Stimulated activated CD4-positive, alpha-beta T cell treated with anti-CD3 and anti-CD28 coated beads, Interleukin-15, amount 100 ng/mL, for 1 hour (primary cell): ENCODE data around the gene CHSY1.

Source experiments
- DNase-seq, 2 donors: peaks; one replicate each; pipeline ENCODE4 v3.0.0-alpha.2; 2020; ENCODE audit warnings: low read depth in 1 of 2, low spot score in 1 of 2

Gene CHSY1

GRCh38 chr15:101213147-101213546 lies 38.7 kb downstream of the CHSY1 start:
- no peak for DNase-seq

GRCh38 chr15:101211897-101212296 lies 40.0 kb downstream of the CHSY1 start:
- no peak for DNase-seq

GRCh38 chr15:101210466-101210865 lies 41.4 kb downstream of the CHSY1 start:
- no peak for DNase-seq

- no peak for DNase-seq
Observed at GRCh38 chr15:101210058-101210457, 41.8 kb downstream of the CHSY1 start.

GRCh38 chr15:101209285-101209845 lies 42.5 kb downstream of the CHSY1 start:
- no peak for DNase-seq

- no peak for DNase-seq
Observed at GRCh38 chr15:101207867-101208288, 44.0 kb downstream of the CHSY1 start.

GRCh38 chr15:101206176-101206591 lies 45.7 kb downstream of the CHSY1 start:
- DNase-seq: peak; percentile 29 to 66

GRCh38 chr15:101204739-101205535 lies 46.9 kb downstream of the CHSY1 start:
- DNase-seq: no peak

- no peak for DNase-seq
Observed at GRCh38 chr15:101203607-101204189, 48.1 kb downstream of the CHSY1 start.

GRCh38 chr15:101203029-101203573 lies 48.7 kb downstream of the CHSY1 start:
- no peak for DNase-seq

GRCh38 chr15:101201411-101202174 lies 50.3 kb downstream of the CHSY1 start:
- DNase-seq: no peak

- no peak for DNase-seq
Observed at GRCh38 chr15:101200181-101200580, 51.7 kb downstream of the CHSY1 start.

- DNase-seq: no peak
Observed at GRCh38 chr15:101198800-101199199, 53.0 kb downstream of the CHSY1 start.

GRCh38 chr15:101198031-101198575 lies 53.7 kb downstream of the CHSY1 start:
- no peak for DNase-seq

- no peak for DNase-seq
Observed at GRCh38 chr15:101194546-101195125, 57.2 kb downstream of the CHSY1 start.

- no peak for DNase-seq
Observed at GRCh38 chr15:101193806-101194545, 57.9 kb downstream of the CHSY1 start.

GRCh38 chr15:101193120-101193644 lies 58.7 kb downstream of the CHSY1 start:
- DNase-seq: no peak

- no peak for DNase-seq
Observed at GRCh38 chr15:101192081-101192480, 59.8 kb downstream of the CHSY1 start.

- no peak for DNase-seq
Observed at GRCh38 chr15:101191242-101191641, 60.6 kb downstream of the CHSY1 start.

- no peak for DNase-seq
Observed at GRCh38 chr15:101190092-101190595, 61.7 kb downstream of the CHSY1 start.
